Neutrophil (primary cell): ENCODE data around the gene ACSM2B.
"Not testable (repeated sequence)": the region's sequence is repeated elsewhere in the genome, so short reads cannot be mapped to it uniquely, and the experiment has no call there.

Experiments
- H3K27ac ChIP-seq: fragments of 200-600 bp; sonication (generic); 2 replicates; pipeline ENCODE4 v1.5.1; 2016; ENCODE audit warnings: mild to moderate bottlenecking, moderate library complexity
- H3K27me3 ChIP-seq: fragments of 200-600 bp; sonication (generic); 2 replicates; pipeline ENCODE4 v1.6.0; 2016; ENCODE audit warnings: mild to moderate bottlenecking
- H3K36me3 ChIP-seq: fragments of 200-600 bp; sonication (generic); 2 replicates; pipeline ENCODE4 v1.5.1; 2017
- H3K4me1 ChIP-seq, 2 experiments: fragments of 200-600 bp in 1 of 2; sonication (generic) in 1 of 2; 1 replicate in 1 of 2; 2 replicates in 1 of 2; pipeline versions ENCODE4 v1.5.1 to v1.6.1; 2013 to 2016; ENCODE audit warnings: low read depth in 1 of 2, low read length in 1 of 2, mild to moderate bottlenecking in 1 of 2, moderate library complexity in 1 of 2; ENCODE audit not compliant: control insufficient read depth in 1 of 2, insufficient read depth in 1 of 2
- H3K4me3 ChIP-seq, 2 experiments: fragments of 200-600 bp in 1 of 2; sonication (generic) in 1 of 2; 1 replicate in 1 of 2; 2 replicates in 1 of 2; pipeline ENCODE4 v1.5.1; 2013 to 2016; ENCODE audit warnings: low read depth in 1 of 2, low read length in 1 of 2, mild to moderate bottlenecking in 1 of 2, moderate library complexity in 1 of 2
- H3K9me3 ChIP-seq: fragments of 200-600 bp; sonication (generic); 2 replicates; pipeline ENCODE4 v1.5.1; 2016
- TF ChIP-seq, protein P1 (sequence below): fragments of 200-600 bp; sonication (generic); IDR thresholded peaks from 2 replicates; pipeline ENCODE4 v1.5.1; 2016; ENCODE audit warnings: antibody characterized with exemption

Gene ACSM2B

GRCh38 chr16:20538687-20539086 lies 37.5 kb downstream of the ACSM2B start:
- TF ChIP-seq, protein P1, sequence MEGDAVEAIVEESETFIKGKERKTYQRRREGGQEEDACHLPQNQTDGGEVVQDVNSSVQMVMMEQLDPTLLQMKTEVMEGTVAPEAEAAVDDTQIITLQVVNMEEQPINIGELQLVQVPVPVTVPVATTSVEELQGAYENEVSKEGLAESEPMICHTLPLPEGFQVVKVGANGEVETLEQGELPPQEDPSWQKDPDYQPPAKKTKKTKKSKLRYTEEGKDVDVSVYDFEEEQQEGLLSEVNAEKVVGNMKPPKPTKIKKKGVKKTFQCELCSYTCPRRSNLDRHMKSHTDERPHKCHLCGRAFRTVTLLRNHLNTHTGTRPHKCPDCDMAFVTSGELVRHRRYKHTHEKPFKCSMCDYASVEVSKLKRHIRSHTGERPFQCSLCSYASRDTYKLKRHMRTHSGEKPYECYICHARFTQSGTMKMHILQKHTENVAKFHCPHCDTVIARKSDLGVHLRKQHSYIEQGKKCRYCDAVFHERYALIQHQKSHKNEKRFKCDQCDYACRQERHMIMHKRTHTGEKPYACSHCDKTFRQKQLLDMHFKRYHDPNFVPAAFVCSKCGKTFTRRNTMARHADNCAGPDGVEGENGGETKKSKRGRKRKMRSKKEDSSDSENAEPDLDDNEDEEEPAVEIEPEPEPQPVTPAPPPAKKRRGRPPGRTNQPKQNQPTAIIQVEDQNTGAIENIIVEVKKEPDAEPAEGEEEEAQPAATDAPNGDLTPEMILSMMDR: no peak
- H3K36me3 ChIP-seq: no peaks in the 10 kb centered on the region
- H3K9me3 ChIP-seq: no peaks in the 10 kb centered on the region
- no peak overlapping the region for H3K4me3 ChIP-seq
- no peak overlapping the region for H3K27ac ChIP-seq
- H3K4me1 ChIP-seq: no peaks in the 10 kb centered on the region
- H3K27me3 ChIP-seq: no peaks in the 10 kb centered on the region

DNA sequence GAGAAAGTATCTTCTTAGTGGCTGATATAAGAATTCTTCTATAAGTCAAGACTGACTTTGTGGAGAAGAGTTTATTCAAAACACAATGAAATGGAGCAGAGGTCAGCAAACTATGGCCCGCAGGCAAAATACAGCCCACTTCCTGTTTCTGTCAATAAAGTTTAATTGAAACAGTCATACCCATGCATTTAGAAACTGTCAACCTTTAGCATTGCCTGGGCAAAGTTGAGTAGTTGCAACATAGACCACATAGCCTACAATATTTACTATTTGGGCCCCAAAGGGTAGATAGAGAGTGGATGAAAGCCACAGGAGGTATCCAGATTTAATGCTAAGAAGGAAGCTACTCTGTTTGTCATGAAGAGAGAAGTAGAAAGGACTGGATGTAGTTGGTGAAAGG lies 38.0 kb downstream of the ACSM2B start:
- TF ChIP-seq, protein P1: no peak
- no peak overlapping the region for H3K4me3 ChIP-seq
- H3K9me3 ChIP-seq: no peaks in the 10 kb centered on the region
- H3K27me3 ChIP-seq: no peaks in the 10 kb centered on the region
- H3K4me1 ChIP-seq: no peaks in the 10 kb centered on the region
- H3K36me3 ChIP-seq: no peaks in the 10 kb centered on the region
- H3K27ac ChIP-seq: no peak overlapping the region

DNA sequence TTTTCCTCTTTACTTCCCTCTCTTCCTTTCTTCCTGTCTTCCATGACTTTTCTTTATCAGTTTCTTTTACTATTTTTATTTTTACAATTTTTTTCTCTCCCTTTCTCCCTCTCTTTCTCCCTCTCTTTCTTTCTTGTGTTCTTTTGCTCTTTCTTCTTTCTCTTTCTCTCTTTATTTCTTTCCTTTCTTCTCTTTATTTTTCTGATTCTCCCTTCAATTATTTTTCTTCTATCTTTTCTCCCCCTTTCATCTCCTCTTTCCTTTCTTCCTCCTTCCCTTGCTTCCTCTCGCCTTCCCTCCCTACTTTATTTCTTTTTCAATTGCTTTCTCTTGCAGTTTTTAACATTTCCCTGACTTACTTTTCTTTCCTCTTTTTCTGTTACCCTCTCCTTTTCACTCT lies 39.5 kb downstream of the ACSM2B start:
- not testable (repeated sequence) for H3K4me3 ChIP-seq, H3K9me3 ChIP-seq, H3K4me1 ChIP-seq, H3K27ac ChIP-seq, H3K27me3 ChIP-seq, H3K36me3 ChIP-seq

- H3K27me3 ChIP-seq, H3K4me3 ChIP-seq, H3K4me1 ChIP-seq, H3K36me3 ChIP-seq, H3K9me3 ChIP-seq, H3K27ac ChIP-seq: not testable (repeated sequence)
These were observed 43.8 kb downstream of the ACSM2B start for GRCh38 chr16:20532284-20532792.

GRCh38 chr16:20531795-20532194 lies 44.4 kb downstream of the ACSM2B start:
- not testable (repeated sequence) for H3K27me3 ChIP-seq, H3K27ac ChIP-seq, H3K36me3 ChIP-seq, H3K4me3 ChIP-seq, H3K4me1 ChIP-seq, H3K9me3 ChIP-seq

GRCh38 chr16:20520103-20520502 lies 56.1 kb downstream of the ACSM2B start:
- H3K4me3 ChIP-seq: no peak overlapping the region
- H3K9me3 ChIP-seq: no peaks in the 10 kb centered on the region
- H3K36me3 ChIP-seq: no peaks in the 10 kb centered on the region
- TF ChIP-seq, protein P1: no peak
- no peaks in the 10 kb centered on the region for H3K27me3 ChIP-seq
- H3K4me1 ChIP-seq: no peaks in the 10 kb centered on the region
- no peak overlapping the region for H3K27ac ChIP-seq

DNA sequence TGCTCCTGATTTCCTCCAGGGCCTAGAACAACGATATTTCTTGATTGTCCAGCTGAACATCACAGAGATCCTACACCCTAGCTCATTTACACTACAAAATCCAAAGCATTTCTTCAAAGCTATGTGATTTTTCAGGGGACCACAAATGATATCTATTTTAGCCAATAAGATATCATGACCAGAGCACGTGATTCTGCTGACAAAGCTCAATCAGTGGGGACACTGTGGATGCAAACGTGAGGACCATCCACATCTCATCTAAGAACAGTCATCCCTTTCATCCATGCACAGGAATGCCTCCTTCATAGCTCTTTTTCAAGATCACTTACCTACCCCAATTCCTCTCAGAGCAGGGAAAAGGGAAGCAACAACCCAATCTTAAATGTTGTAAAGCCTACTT lies 56.9 kb downstream of the ACSM2B start:
- H3K27me3 ChIP-seq: no peaks in the 10 kb centered on the region
- TF ChIP-seq, protein P1: no peak
- no peaks in the 10 kb centered on the region for H3K4me1 ChIP-seq
- no peaks in the 10 kb centered on the region for H3K36me3 ChIP-seq
- H3K27ac ChIP-seq: no peak overlapping the region
- no peak overlapping the region for H3K4me3 ChIP-seq
- no peaks in the 10 kb centered on the region for H3K9me3 ChIP-seq
